Stomach (tissue), 9 donors: ENCODE results near the gene SPR. TPM values are rescaled to one million over a fixed set of nuclear protein-coding genes. Genes with fewer than 3 reads are reported as not detected.
A peak's percentile ranks its signal among the peaks of the same experiment; 100 is the strongest.

ENCODE experiments used
- DNase-seq, 2 donors: peaks; one replicate each; pipeline versions ENCODE4 v3.0.0 to v3.0.0-alpha.2; 2013 to 2019
- H3K27ac ChIP-seq, 5 donors: fragments of 200-600 bp in 4 of 5; sonication (generic) in 4 of 5; one replicate each; pipeline ENCODE4 v1.5.1; 2013 to 2019; ENCODE audit warnings: mild to moderate bottlenecking in 1 of 5, moderate library complexity in 1 of 5
- H3K27me3 ChIP-seq, 3 donors: fragments of 200-600 bp; sonication (generic); one replicate each; pipeline ENCODE4 v1.5.1; 2017 to 2019; ENCODE audit warnings: mixed run types in 1 of 3
- H3K36me3 ChIP-seq, 4 donors: fragments of 200-600 bp; sonication (generic); 1 replicate in 3 of 4; 2 replicates in 1 of 4; pipeline ENCODE4 v1.5.1; 2016 to 2019
- H3K4me1 ChIP-seq, 4 donors: fragments of 200-600 bp; sonication (generic); one replicate each; pipeline ENCODE4 v1.5.1; 2016 to 2019
- H3K4me3 ChIP-seq, 4 donors: fragments of 200-600 bp; sonication (generic) in 3 of 4; one replicate each; pipeline ENCODE4 v1.5.1; 2016 to 2019; ENCODE audit warnings: mild to moderate bottlenecking in 1 of 4
- H3K9me3 ChIP-seq, 4 donors: fragments of 200-600 bp; sonication (generic); one replicate each; pipeline ENCODE4 v1.5.1; 2016 to 2019
- EP300 ChIP-seq: sonication (generic); formaldehyde crosslinking; IDR thresholded peaks from one replicate; pipeline ENCODE4 v1.6.1; 2017; ENCODE audit warnings: antibody characterized with exemption
- POLR2A ChIP-seq, 4 donors: fragments of 450-650 bp; IDR thresholded peaks; one replicate each; pipeline ENCODE4 v1.6.1; 2016; ENCODE audit warnings: antibody characterized with exemption in 4 of 4, control low read depth in 2 of 4, mild to moderate bottlenecking in 1 of 4, moderate library complexity in 1 of 4
- POLR2AphosphoS5 ChIP-seq, 3 donors: sonication (generic); formaldehyde crosslinking; IDR thresholded peaks; one replicate each; pipeline ENCODE4 v1.6.1; 2016; ENCODE audit warnings: antibody characterized with exemption in 3 of 3
- WGBS, 5 donors: extraction: QIAGEN DNeasy Blood & Tissue Kit in 3 of 5; methylation state at CpG; one replicate each; pipeline versions ENCODE4 v1.1.5 to v1.1.7; 2013 to 2018; 5-methylcytosine and 5-hydroxymethylcytosine counted together
- intact Hi-C: fragments of 100-400 bp; cut with DNase I; formaldehyde crosslinking; loops from one replicate; pipeline ENCODE4 v1.15.1; 2023; ENCODE audit warnings: low total_unique reads
- polyA plus RNA-seq, 3 donors: library from polyadenylated mRNA; stranded (reverse); fragments of 200-250 nt; gene quantifications; one replicate each; pipeline ENCODE4 v1.2.3, GENCODE V29; 2013
- total RNA-seq, 5 donors: library from RNA; depleted of rRNA; stranded (reverse); fragments of >200 nt; gene quantifications; one replicate each; pipeline versions ENCODE4 v1.1.0 to v1.2.3, GENCODE V29; 2014 to 2016
- TF ChIP-seq, protein P1 (sequence below), 7 experiments: fragments of 450-650 bp in 4 of 7; fragments of 200-600 bp in 3 of 7; sonication (generic) in 3 of 7; IDR thresholded peaks; one replicate each; pipeline ENCODE4 v1.5.1; 2016 to 2019; ENCODE audit warnings: antibody characterized with exemption in 7 of 7, control low read depth in 2 of 7, mild to moderate bottlenecking in 1 of 7
- donor health status: healthy with polysubstance abuse.
- donor health status: Bipolar disorder and iron deficiency.
- donor health status: healthy.

Gene SPR
- total and polyA plus RNA-seq, 8 donors = 11.7 to 133 (median 49.1) TPM

DNA sequence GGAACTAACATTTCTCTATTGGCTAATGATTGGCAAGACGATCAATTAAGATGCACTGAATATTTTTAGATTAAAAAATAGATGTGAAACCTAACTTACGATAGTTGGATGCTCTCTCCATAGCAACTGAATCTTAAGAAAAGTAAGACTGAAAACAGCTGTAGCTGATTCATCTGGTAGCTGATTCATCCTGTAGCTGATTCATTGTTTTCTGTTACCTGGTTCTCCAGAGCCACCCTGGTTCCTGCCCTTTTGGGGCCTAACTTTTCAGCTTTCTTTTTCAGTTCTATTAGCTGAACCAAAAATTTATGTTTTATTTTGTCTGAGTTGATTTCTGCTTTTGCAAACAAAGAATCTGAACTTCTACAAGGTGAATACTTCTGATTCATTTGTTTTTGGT is 22.7 kb upstream of the SPR start:
- no peaks in the 10 kb centered on the region for H3K9me3 ChIP-seq
- no peak for DNase-seq
- TF ChIP-seq POLR2A (IDR thresholded peaks at IDR 0.05) (no peak), EP300 (no peak), POLR2AphosphoS5 (IDR thresholded peaks at IDR 0.05) (no peak)
- TF ChIP-seq, protein P1, sequence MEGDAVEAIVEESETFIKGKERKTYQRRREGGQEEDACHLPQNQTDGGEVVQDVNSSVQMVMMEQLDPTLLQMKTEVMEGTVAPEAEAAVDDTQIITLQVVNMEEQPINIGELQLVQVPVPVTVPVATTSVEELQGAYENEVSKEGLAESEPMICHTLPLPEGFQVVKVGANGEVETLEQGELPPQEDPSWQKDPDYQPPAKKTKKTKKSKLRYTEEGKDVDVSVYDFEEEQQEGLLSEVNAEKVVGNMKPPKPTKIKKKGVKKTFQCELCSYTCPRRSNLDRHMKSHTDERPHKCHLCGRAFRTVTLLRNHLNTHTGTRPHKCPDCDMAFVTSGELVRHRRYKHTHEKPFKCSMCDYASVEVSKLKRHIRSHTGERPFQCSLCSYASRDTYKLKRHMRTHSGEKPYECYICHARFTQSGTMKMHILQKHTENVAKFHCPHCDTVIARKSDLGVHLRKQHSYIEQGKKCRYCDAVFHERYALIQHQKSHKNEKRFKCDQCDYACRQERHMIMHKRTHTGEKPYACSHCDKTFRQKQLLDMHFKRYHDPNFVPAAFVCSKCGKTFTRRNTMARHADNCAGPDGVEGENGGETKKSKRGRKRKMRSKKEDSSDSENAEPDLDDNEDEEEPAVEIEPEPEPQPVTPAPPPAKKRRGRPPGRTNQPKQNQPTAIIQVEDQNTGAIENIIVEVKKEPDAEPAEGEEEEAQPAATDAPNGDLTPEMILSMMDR (IDR thresholded peaks at IDR 0.05) = no peak
- intact Hi-C loops = no loop called here
- peaks cover 4 to 13% (median 11%) of the 10 kb centered on the region in 4 donors for H3K4me1 ChIP-seq
- H3K36me3 ChIP-seq = no peaks in the 10 kb centered on the region
- WGBS, 5 donors = 32 to 62% (median 43%) methylated on average over 2 of the region's 2 CpGs
- peaks cover 0 to 42% (median 10%) of the 10 kb centered on the region in 3 donors for H3K27me3 ChIP-seq
- H3K27ac ChIP-seq = no peak overlapping the region
- H3K4me3 ChIP-seq = no peak overlapping the region

- intact Hi-C loops = no loop called here
- H3K27me3 ChIP-seq = peaks cover 0 to 9% (median 0%) of the 10 kb centered on the region in 3 donors
- no peak overlapping the region for H3K4me3 ChIP-seq
- no peaks in the 10 kb centered on the region for H3K4me1 ChIP-seq
- DNase-seq = no peak
- 38 to 72% (median 45%) methylated on average over 1 of the region's 1 CpG for WGBS, 5 donors
- no peaks in the 10 kb centered on the region for H3K36me3 ChIP-seq
- H3K9me3 ChIP-seq = peaks cover 0 to 5% (median 0%) of the 10 kb centered on the region in 4 donors
- no peak overlapping the region for H3K27ac ChIP-seq
- TF ChIP-seq EP300 (no peak), POLR2AphosphoS5 (IDR thresholded peaks at IDR 0.05) (no peak), POLR2A (IDR thresholded peaks at IDR 0.05) (no peak)
- TF ChIP-seq, protein P1 (IDR thresholded peaks at IDR 0.05) = no peak
Measured at GRCh38 chr2:72871060-72871459, 16.1 kb upstream of the SPR start.

GRCh38 chr2:72871880-72872279 is 15.3 kb upstream of the SPR start:
- Histone ChIP-seq H3K4me1 (no peaks in the 10 kb centered on the region), H3K36me3 (no peaks in the 10 kb centered on the region), H3K9me3 (peaks cover 0 to 5% (median 0%) of the 10 kb centered on the region in 4 donors), H3K27me3 (peaks cover 0 to 9% (median 0%) of the 10 kb centered on the region in 3 donors), H3K4me3 (no peak overlapping the region), H3K27ac (no peak overlapping the region)
- intact Hi-C loops = no loop called here
- TF ChIP-seq POLR2A (IDR thresholded peaks at IDR 0.05) (no peak), POLR2AphosphoS5 (IDR thresholded peaks at IDR 0.05) (no peak), EP300 (no peak)
- TF ChIP-seq, protein P1 (IDR thresholded peaks at IDR 0.05) = no peak
- DNase-seq = no peak

GRCh38 chr2:72883356-72883962 is 3.7 kb upstream of the SPR start:
- intact Hi-C loops = no loop called here

More at GRCh38 chr2:72883356-72883962, 3.7 kb upstream of the SPR start:
- WGBS, 5 donors = 8 to 12% (median 8%) methylated on average over 4 of the region's 4 CpGs
- no peaks in the 10 kb centered on the region for H3K36me3 ChIP-seq
- TF ChIP-seq EP300 = no peak
- TF ChIP-seq POLR2AphosphoS5 (IDR thresholded peaks at IDR 0.05) = no peak
- TF ChIP-seq POLR2A (IDR thresholded peaks at IDR 0.05) = no peak
- TF ChIP-seq, protein P1 (IDR thresholded peaks at IDR 0.05) = no peak
- H3K4me1 ChIP-seq = peaks cover 13 to 23% (median 18%) of the 10 kb centered on the region in 4 donors
- H3K4me3 ChIP-seq = no peak overlapping the region
- DNase-seq = peak in 1 of 2 donors; percentile 80
- H3K27ac ChIP-seq = no peak overlapping the region
- H3K27me3 ChIP-seq = peaks cover 0 to 20% (median 0%) of the 10 kb centered on the region in 3 donors
- no peaks in the 10 kb centered on the region for H3K9me3 ChIP-seq
